NCI-H1694 treated with DMSO at 0.1 percent for 48 hours (cell line): ENCODE results near the gene GNG12.
"Not testable (repeated sequence)": the region's sequence is repeated elsewhere in the genome, so short reads cannot be mapped to it uniquely, and the experiment has no call there.

Experiments used
- DNase-seq: peaks from one replicate; lab custom pipeline; 2025; lab: John Stamatoyannopoulos, UW

The GNG12 gene

DNA sequence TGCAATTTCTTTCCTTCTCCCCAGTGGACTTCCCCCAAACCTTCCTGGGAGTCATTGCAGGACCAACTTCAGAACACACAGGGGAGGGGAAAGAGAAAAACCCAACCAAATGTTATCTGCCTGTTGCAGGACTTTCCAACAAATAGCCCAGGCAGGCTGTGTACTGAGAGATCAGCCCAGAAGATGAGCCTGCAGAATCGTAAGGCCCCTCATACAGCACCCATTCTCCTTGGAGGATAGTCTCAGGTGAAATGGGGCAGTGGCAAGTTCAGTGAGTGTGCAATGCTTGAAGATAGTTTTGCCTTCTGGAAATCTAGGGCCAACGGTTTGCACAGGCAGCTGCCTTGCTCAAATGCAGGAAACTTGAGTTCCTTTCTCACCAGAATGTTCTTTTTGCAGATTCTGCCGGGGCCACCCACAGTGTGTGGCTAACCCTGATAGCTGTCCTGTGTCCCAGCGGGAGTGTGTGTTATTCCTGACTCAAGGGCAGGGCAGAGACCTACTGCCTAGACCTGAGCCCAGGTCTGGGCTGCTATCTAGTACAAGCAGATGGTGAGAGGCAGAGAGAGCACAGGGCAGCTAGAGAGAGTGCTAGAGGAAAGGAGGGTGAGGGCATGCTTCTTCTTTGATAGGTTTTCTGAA, 99.5 kb downstream of the GNG12 start:
- no peak for DNase-seq

DNA sequence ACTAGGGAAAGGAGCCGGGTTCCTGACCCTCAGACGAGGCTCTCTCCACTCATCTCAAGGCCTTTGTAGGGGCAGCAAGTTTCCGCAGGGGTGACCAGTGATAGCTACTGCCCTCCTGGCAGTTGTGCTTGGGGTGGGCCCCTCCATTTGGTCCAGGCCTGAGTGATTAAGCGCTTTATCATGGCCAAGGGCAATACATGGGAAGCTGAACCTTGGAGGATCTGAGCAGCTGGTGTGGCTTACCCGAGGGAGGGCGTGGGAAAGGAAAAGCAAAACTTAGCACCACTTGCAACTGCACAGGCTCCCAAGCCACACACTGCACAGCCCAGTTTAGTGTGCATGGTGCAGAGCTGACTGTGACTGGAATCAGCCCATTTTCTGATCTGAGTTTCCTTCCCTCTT, 100.5 kb downstream of the GNG12 start:
- no peak for DNase-seq

DNA sequence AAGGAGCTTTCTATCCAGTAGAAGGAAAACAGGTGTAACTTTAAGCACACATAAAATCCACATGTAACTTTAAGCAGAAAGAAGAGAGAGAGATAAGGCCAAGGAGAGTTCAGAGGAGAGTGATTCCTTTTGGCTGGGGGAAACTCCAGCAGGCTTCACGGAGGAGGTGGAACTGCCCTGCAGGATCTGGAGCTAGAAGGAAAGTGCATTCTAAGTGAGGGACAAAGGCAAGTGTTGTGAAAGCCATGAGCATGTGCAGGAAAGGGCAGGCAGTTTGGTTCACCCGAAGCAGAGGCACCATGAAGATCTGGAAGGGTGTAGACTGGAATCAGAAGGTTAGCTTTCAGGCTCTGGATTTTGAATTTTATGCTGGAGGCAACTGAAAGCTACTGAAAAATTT, 101.9 kb downstream of the GNG12 start:
- DNase-seq, result no peak

DNA sequence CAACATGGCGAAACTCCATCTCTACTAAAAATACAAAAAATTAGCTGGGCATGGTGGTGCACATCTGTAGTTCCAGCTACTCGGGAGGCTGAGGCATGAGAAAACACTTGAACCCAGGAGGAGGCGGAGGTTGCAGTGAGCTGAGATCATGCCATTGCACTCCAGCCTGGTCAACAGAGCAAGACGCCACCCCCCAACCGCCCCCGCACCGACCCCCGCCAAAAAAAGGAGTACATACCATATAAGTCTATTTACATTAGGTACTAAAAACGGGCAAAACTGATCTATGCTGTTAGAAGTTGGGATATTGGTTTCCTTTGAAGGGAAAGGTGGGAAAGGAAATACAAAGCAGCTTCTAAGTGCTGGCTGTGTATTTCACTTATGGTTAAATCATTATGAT, 103.0 kb downstream of the GNG12 start:
- DNase-seq, result not testable (repeated sequence)

DNA sequence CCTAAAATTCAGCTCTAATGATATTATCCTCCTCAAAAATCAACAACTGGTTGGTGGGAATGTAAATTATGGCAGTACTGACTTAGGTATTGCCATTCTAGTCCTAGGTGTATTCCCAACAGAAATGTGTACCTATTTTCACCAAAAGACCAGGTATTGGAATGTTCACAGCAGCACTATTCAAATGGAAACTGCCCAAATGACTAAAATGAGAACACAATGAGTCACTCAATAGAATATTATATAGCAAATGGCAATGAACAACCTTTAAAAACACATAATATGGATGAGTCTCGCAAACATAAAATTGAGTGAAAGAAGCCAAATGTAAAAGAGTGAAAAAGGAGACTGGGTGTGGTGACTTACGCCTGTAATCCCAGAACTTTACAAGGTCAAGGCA, 103.4 kb downstream of the GNG12 start:
- no peak for DNase-seq

DNA sequence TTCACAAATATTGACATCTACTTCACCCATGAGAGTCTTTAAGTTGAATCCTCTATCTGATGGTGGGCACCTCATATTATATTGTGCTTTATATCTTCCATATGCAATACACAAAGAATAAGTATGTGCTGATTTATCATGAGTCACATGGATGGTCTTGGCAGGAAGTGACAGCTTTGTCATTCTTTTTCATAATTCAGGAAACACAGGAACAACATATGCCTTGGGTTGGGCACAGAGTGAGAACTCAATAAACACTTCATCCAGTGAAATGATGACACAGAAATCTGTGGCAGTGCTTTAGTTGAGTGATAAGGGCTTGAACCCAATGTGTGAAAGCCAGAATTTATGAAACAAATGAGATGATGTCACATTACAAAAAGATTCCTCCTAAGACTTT, 107.0 kb downstream of the GNG12 start:
- DNase-seq, result no peak

DNA sequence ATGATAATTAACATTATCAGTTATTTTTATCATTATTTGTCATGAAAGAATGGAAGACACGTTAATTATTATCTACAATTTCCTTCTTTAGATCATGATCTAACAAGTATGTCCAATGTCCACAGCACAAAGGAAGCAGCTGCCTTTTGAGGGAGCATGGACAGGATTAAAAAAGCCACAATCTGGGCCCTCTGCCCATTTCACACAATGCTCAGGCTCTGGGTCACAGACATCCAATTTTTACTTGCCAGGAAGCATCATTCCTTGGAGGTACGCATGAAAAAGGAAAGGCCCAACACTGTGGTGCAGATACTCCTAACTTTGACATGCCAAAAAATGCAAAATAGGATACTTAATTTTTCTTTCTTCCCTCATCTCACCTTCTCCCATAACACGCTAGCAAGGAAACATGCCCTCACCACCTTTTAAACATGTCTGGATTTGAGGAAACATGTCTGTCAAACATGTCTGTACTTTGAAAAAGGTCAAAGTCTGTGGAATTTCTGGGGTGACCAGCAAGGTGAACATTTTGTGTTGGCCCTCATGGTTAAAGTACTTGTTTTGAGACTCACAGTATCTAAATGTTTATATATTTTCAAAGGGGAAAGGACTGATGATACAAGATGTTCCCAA, 108.2 kb downstream of the GNG12 start:
- DNase-seq, result no peak

DNA sequence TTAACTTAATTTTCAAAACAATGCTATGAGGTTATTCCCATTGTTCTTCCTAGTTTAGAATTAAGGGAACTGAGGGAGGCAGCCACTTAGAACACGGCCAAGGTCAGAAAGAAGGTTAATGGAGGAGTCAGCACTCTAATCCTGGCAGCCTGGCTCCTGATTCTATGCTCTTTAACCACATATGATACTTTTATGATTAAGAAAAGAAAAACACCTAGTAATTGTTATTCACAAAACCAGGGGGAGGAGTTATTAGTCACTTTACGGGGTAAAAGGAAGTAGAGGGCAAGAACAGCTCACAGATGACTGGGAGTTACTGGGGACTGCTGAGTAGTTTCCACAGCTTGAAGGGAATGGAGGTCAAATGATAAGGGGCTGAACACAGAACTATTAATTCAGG, 109.6 kb downstream of the GNG12 start:
- DNase-seq, result no peak

DNA sequence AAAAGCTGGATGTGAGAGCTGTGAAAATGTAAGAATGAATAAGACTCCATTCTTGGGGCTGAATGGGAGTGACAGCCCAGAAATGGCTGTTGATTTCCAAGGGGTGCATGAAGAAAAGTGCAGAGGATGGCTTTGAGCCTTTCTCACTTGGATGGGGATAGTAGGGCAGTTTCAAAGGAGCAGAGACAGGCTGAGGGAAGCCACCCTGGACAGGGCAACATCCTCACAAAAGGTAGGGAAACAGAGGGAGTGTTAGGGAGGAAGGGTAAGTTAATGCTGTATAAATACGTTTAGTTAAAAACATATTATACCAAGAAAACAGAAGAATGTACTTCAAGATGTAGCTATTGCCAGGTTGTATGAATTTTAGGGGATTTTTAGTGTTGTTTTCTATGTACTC, 110.1 kb downstream of the GNG12 start:
- DNase-seq, result no peak

DNA sequence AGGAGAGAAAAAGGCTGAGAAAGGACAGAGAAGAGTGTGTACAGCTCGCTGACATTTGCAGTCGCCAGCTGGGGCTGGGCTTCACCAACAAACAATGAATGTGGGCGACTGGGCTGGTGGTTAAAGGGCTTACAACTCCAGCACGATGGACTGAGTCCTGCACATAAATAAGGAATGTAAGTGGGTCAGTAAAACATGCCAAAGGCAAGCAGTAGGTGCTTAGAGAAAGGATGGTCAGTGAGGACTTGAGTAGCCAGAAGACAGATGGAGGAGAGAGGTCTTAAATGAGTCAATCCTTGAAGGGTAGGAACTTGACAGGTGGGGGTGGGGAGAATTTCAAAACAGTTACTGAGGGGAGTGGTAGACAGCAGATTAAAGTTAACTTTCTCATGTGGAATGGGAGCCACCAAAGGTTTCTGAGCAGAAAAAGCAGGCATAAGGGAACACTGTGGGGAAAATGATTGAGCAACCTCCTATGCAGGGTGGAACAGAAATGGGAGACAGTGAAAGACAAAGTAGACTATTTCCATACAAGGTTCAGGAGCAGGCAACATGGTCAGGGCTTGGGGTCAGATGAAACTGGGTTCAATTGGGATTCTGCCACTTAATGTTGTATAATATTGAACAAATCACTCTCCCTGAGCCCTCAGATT, 110.8 kb downstream of the GNG12 start:
- no peak for DNase-seq

DNA sequence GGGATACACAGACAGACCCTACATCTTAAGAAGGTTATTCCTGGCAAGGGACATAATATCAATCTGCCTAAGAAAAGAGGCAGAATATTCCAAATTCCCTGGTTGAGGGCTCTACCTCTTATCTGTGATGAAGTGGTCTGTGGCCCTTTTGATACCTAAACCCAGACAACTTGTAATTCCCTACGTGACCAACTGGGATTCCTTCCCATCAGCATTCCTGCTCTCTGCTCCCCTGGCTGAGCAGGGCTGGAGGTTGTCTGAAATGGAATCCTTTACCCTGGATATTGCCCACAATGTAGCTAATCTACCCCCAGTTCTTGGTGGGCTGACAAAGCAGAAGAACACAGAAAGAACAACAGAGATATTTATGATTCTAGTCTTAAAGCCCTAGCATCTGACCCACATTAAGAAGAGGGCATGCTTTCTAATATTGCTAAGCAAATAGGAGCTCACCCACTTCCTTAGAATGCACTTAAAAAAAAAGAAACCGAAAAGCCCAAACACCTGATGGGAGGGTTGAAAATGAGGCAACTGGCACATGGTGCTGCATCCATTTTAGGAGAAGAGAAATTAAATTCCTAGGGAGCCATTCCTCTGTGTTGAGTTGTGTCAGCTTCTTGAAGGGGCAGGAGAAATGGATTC, 111.5 kb downstream of the GNG12 start:
- no peak for DNase-seq

DNA sequence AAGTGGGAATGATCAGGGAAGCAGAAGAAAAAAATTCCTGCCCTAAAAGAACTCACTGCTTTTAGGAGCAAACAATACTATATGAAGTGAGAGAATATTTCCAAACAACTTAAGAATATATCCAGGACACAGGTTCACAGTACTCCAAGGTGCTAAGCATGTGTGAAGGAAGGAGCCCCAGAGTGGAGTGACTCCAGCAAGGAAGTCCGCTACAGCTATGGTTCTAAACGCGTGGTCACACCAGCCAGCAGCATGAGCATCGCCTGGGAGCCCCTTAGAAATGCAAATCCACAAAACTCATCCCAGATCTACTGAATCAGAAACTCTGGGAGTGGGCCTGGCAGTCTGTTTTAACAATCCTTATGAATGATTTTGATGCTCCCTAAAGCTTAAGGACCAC, 112.2 kb downstream of the GNG12 start:
- no peak for DNase-seq

DNA sequence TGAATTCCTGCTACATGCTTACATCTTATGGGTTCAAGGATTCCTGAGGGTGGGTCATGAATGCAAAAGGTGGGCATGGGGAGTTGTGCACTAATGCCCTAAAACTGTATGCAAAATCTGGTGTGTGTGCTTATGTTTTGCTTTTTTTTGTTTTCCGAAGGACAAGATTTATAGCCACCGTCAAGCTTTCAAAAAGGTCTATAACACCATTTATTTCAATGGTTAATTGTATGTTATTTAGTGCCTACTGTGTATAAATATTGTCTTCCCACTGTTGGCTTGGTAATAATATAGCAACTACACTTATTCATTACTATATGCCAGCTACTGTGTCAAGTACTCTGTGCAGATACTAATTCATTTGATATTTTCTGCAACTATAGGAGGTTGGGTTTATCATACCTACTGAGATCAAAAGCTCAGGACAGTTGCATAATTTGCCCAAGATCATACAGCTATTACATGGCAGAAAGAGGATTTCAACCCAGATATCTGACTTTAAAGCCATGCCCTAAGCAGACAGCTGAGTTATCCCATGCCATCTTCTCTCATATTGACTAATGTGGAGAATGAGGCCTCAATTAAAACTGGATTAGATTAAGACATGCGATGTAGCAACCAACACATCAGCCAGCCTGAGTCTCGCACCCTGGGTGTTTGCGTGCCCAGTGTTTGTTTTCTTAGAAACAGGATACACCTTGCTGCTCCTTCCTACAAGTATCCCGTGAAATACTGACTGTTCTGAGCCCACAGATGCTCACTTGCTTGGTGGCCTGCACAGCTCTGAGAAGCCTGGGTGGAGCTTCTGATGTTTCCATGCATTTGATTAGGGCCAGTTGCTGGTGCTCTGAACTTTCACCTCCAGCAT, 113.7 kb downstream of the GNG12 start:
- DNase-seq, result no peak

DNA sequence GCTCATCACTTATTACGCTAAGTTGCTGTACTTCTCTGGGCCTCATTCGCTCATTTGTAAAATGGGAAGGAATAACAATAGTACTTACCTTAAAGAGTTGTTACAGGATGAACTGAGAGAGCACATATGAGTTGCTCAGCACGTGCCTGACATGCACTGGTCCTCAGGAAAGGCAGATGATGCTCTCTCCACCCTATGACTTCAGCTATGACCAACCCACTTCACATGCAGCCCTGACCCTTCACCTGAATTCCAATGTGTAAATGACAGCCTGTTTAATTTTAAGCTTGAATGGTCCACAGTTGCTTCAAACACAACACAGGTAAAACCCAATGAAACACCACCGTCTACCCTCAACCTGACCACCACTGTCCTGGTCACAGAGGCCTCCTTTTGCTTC, 115.4 kb downstream of the GNG12 start:
- no peak for DNase-seq

DNA sequence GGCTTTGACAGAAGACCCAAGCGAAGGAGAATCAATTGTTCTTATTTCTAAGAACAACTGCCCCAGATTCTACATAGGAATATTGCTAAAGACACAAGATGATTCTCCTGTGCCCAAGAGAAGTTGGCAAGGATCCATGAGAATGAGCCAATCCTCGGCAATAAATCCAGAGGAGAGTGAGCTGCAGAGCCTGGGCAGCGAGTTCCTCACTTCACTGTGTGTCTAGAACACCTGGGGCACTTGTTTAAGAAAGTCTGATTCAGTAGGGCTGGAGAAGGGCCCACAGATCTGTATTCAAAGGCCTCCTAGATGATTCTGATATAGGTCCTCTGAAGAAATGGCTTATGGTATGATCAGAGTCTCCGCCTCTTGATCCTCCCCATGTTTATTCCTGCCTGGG, 116.5 kb downstream of the GNG12 start:
- no peak for DNase-seq

DNA sequence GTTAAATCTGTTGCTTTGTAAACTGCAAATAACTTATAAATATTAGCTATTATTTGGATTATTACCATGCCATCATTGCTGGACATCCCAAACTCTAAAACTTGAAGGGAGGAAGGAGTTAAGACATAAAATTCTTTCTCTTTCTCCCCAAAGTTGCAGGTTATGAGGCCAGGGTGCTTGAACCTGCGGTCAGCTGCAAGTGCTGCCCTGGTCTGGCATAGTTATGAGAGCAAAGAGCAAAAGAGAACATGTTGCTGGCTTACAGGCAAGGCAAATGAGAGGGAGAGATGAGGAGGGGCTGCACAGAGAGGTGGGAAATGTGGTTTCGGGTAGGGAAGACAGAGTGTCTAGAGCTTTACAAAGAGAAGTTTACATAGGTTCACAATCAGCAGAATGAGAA, 117.4 kb downstream of the GNG12 start:
- DNase-seq, result no peak

DNA sequence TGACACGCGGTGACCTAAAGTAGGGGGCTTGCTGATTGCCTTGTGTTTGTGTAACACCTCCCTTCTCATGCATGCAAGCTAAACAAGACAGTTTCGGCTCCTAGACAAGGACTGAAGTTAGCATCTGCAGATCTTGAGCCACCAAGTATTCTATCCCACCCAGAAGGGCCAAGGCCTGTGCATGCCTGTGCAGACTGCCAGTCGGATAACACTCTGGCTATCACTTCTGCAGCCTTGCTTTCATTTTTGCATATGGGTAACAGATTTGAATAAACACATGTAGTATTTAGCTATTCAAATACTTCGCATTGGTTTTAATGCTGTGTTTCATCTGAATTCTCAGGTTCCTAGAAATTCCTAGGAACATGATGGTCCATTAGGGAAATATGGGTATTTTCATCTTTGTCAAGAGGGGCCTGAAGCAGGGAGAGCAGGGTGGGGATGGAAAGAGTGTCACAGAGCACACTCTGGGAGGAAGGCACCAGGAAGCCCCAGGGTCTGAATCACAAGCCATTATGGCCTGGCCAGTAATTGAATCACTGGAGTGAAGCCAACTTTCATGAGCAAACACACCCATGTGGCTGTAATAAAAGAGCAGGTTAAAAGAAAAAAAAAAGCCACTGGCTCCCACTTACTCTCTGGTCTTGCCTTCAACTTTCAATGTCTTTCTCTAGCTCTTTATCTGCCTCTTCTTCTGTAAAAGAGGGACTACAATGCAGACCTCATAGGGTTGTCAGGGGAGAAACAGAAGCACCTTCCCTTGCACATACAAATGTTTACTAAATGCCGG, 120.0 kb downstream of the GNG12 start:
- DNase-seq, result no peak

DNA sequence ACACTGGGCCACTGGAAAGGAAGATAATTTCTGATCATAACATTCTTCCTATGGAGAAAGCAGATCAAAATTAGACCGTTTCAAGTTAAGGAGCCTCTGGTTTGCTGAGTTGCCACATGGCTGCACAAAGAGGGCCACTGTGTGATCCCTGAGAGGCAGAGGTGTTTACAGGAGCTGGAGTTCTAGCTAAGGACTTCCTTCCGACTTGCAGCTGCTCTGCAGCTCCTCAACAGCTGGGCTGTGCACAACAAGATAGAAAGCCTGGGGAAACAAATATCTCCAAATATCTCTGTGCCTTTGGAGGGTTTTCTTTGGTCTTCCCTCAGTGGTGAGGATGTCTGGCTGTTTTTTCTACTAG, 121.4 kb downstream of the GNG12 start:
- no peak for DNase-seq

DNA sequence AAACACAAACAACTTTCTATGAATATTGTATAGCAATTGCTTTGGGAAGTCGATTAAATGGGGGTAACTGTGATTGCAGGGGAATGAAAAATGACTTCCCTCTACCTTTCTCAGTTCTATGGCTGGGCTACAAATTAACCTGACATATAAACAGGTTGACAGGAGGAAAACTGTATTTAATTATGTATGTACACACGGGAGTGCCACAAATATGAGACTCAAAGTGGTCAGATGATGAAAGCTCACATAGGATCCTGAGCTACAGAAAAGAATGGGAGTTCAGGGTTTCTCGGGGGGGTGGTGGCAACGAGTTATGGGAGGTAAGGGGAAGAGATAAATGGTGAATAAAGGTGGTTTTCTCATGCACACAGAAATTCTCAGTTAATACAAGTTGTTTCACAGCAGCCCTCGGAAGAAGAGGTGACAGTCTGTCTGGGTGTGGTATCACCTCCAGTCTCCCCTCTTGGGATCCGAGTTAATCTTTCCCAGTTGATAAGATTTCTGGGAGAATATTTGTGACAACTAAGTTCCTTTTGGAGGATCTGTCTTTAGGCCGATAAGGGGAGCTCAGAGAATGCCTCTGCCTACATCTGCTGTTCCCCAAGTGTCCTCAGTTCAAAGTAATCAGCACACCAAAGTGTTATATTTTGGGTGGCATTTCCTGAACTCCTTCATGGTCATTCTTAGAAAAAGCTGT, 122.0 kb downstream of the GNG12 start:
- no peak for DNase-seq

DNA sequence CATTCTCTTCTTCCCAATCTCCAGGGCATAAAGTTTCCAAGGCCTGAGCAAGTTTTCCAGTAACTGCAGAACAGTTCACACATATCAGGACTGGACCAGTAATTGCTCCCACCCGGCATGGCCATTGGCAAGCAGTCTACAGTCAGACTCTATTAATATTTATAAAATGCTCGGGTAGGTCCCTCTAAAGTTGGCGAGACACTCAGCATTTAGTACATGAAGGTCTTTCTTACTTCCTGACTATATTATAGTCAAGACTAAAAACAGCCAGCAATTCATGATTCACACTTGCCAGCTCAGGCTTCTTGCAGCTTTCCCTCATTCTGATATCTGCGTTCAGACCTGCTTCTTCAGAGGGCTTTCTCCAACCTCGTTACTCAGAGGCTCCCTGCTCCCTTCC, 122.8 kb downstream of the GNG12 start:
- no peak for DNase-seq

DNA sequence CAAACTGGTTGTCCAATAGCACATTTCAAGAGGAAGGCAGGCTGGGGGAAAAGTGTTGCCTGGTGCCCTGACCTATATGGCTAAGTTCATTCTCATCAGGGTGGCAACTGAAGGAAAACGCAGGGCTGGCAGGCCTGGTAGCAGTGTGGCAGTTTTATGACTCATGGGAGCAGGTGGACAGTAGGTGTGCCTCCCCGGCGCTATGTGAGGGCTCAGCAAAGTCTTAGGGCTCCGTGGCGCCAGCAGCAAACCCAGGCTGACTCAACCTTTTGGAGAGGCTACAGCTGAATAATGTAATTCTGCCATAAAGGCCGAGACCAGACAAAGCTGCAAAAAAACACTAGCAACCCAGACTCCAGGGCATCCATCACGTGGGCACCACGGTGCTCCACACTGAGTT, 124.7 kb downstream of the GNG12 start:
- DNase-seq, result no peak
